ENCODE measurements around the gene EPO. TPM values are rescaled to one million over a fixed set of nuclear protein-coding genes. Genes with fewer than 3 reads are reported as not detected.

The EPO gene
- total RNA-seq, 1 experiment from 2014 or later = 0.30 TPM

DNA sequence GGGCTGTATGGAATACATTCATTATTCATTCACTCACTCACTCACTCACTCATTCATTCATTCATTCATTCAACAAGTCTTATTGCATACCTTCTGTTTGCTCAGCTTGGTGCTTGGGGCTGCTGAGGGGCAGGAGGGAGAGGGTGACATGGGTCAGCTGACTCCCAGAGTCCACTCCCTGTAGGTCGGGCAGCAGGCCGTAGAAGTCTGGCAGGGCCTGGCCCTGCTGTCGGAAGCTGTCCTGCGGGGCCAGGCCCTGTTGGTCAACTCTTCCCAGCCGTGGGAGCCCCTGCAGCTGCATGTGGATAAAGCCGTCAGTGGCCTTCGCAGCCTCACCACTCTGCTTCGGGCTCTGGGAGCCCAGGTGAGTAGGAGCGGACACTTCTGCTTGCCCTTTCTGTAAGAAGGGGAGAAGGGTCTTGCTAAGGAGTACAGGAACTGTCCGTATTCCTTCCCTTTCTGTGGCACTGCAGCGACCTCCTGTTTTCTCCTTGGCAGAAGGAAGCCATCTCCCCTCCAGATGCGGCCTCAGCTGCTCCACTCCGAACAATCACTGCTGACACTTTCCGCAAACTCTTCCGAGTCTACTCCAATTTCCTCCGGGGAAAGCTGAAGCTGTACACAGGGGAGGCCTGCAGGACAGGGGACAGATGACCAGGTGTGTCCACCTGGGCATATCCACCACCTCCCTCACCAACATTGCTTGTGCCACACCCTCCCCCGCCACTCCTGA is 2.4 kb downstream of the EPO start:
- Histone ChIP-seq H3K27ac (ENCODE audit: low read depth, low read length) (no peak overlapping the region), H3K4me2 (ENCODE audit: low read length) (no peak overlapping the region), H3K4me3 (replicated peaks in 1 of 2; ENCODE audit: low read depth in 1 of 2, low read length in 2 of 2) (no peak overlapping the region), H3K4me1 (ENCODE audit: control insufficient read depth in 1 of 2, insufficient read depth in 2 of 2, low read length in 2 of 2) (peaks cover 9 to 17% of the 10 kb centered on the region in 2 experiments; a peak in 3 of 4 replicates), H4K20me1 (ENCODE audit: insufficient read depth) (no peaks in the 10 kb centered on the region), H3K79me2 (ENCODE audit: insufficient read depth, low read length) (no peaks in the 10 kb centered on the region), H2AFZ (ENCODE audit: low read depth, low read length, poor library complexity, severe bottlenecking) (no peak overlapping the region), H3K9me3 (ENCODE audit: control insufficient read depth in 1 of 2, insufficient read depth in 1 of 2, low read depth in 1 of 2, low read length in 2 of 2) (peaks cover 0 to 3% of the 10 kb centered on the region in 2 experiments; a peak in 1 of 4 replicates), H3K9me2 (ENCODE audit: insufficient read depth) (no peaks in the 10 kb centered on the region), H3K27me3 (ENCODE audit: insufficient read depth, low read length) (no peaks in the 10 kb centered on the region), H3K9ac (ENCODE audit: low read length) (no peak overlapping the region), H3K36me3 (ENCODE audit: control insufficient read depth in 1 of 2, insufficient read depth in 2 of 2, low read length in 2 of 2) (no peaks in the 10 kb centered on the region)
- RAD21 ChIA-PET (ENCODE audit: low non-redundant PET in 1 of 2, low total read pairs in 2 of 2, uncharacterized antibody in 2 of 2, unreplicated experiment in 2 of 2) = no interaction called here
- CTCF ChIA-PET = interaction anchor here (2.4 kb wide), 1 partner anchor 17 kb away, joined by 11 read pairs; the partner anchor contains the start of gene POP7
- DNase-seq (ENCODE audit: low read depth, low spot score) (no peak), ATAC-seq (no peak)
- TF ChIP-seq TCF7L2 (IDR thresholded peaks at IDR 0.05; ENCODE audit: borderline replicate concordance, extremely low read depth, insufficient read depth, insufficient read length) (no peak), POLR2AphosphoS5 (IDR thresholded peaks at IDR 0.05; ENCODE audit: low read depth, low read length) (no peak), RAD21 (IDR thresholded peaks at IDR 0.05; ENCODE audit: low read depth) (no peak), ELF1 (IDR thresholded peaks at IDR 0.05; ENCODE audit: borderline replicate concordance, low read depth) (no peak), EZH2 (IDR thresholded peaks at IDR 0.05) (no peak), FOSL1 (IDR thresholded peaks at IDR 0.05; ENCODE audit: low read depth) (no peak), CBX3 (IDR thresholded peaks at IDR 0.05; ENCODE audit: low read depth) (no peak), JUND (IDR thresholded peaks at IDR 0.05) (no peak), SIN3A (IDR thresholded peaks at IDR 0.05; ENCODE audit: low read depth) (no peak), ZFX (IDR thresholded peaks at IDR 0.05) (no peak), SP1 (IDR thresholded peaks at IDR 0.05; ENCODE audit: low read depth) (no peak), POLR2A (IDR thresholded peaks at IDR 0.05; ENCODE audit: borderline replicate concordance, extremely low read depth, insufficient read depth, insufficient read length) (no peak)
- TF ChIP-seq, protein P1, sequence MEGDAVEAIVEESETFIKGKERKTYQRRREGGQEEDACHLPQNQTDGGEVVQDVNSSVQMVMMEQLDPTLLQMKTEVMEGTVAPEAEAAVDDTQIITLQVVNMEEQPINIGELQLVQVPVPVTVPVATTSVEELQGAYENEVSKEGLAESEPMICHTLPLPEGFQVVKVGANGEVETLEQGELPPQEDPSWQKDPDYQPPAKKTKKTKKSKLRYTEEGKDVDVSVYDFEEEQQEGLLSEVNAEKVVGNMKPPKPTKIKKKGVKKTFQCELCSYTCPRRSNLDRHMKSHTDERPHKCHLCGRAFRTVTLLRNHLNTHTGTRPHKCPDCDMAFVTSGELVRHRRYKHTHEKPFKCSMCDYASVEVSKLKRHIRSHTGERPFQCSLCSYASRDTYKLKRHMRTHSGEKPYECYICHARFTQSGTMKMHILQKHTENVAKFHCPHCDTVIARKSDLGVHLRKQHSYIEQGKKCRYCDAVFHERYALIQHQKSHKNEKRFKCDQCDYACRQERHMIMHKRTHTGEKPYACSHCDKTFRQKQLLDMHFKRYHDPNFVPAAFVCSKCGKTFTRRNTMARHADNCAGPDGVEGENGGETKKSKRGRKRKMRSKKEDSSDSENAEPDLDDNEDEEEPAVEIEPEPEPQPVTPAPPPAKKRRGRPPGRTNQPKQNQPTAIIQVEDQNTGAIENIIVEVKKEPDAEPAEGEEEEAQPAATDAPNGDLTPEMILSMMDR (IDR thresholded peaks at IDR 0.05 in 2 of 3, conservative IDR thresholded peaks at IDR 0.05 in 1 of 3; ENCODE audit: borderline replicate concordance in 1 of 3, insufficient read depth in 1 of 3, low read depth in 2 of 3, low read length in 2 of 3) = no peak
- TF ChIP-seq, protein P2, sequence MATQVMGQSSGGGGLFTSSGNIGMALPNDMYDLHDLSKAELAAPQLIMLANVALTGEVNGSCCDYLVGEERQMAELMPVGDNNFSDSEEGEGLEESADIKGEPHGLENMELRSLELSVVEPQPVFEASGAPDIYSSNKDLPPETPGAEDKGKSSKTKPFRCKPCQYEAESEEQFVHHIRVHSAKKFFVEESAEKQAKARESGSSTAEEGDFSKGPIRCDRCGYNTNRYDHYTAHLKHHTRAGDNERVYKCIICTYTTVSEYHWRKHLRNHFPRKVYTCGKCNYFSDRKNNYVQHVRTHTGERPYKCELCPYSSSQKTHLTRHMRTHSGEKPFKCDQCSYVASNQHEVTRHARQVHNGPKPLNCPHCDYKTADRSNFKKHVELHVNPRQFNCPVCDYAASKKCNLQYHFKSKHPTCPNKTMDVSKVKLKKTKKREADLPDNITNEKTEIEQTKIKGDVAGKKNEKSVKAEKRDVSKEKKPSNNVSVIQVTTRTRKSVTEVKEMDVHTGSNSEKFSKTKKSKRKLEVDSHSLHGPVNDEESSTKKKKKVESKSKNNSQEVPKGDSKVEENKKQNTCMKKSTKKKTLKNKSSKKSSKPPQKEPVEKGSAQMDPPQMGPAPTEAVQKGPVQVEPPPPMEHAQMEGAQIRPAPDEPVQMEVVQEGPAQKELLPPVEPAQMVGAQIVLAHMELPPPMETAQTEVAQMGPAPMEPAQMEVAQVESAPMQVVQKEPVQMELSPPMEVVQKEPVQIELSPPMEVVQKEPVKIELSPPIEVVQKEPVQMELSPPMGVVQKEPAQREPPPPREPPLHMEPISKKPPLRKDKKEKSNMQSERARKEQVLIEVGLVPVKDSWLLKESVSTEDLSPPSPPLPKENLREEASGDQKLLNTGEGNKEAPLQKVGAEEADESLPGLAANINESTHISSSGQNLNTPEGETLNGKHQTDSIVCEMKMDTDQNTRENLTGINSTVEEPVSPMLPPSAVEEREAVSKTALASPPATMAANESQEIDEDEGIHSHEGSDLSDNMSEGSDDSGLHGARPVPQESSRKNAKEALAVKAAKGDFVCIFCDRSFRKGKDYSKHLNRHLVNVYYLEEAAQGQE (IDR thresholded peaks at IDR 0.05; ENCODE audit: low read depth) = no peak
- TF ChIP-seq, protein P3, sequence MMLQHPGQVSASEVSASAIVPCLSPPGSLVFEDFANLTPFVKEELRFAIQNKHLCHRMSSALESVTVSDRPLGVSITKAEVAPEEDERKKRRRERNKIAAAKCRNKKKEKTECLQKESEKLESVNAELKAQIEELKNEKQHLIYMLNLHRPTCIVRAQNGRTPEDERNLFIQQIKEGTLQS (IDR thresholded peaks at IDR 0.05) = no peak
- no TSS peak for BruUV-seq (replicated peaks)
- intact Hi-C loops (cut with micrococcal nuclease) = no loop called here
- POLR2A ChIA-PET = no interaction called here
